Activated CD8-positive, alpha-beta memory T cell treated with anti-CD3 and anti-CD28 coated beads, Interleukin-2, amount 50 U/mL, for 24 hours (primary cell): ENCODE results near the gene STEAP1.

Source experiments
- DNase-seq: peaks from one replicate; pipeline ENCODE4 v3.0.0-alpha.2; 2020; ENCODE audit errors: extremely low read depth

STEAP1 gene

DNA sequence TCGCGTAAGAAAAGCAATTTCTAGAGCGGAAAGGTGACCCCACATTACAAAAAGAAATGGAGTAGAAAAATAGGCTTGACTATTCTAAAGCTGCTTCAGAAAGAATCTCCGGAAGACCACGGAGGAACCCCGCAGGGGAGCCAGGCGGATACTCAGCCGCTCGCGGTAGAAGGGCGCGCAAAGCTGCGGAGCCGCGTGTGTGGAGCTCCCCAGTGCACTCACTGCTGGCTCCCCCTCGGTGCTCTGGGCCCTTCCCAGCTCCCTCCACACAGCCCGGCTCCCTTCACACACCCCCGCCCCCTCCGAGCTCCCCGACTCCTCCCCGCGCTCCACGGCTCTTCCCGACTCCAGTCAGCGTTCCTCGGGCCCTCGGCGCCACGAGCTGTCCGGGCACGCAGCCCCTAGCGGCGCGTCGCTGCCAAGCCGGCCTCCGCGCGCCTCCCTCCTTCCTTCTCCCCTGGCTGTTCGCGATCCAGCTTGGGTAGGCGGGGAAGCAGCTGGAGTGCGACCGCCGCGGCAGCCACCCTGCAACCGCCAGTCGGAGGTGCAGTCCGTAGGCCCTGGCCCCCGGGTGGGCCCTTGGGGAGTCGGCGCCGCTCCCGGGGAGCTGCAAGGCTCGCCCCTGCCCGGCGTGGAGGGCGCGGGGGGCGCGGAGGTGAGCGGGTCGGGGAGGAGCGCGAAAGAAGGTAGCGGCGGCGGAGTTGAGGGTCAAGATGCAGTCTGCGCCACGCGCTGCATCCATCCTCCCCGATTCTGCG is 57.3 kb downstream of the STEAP1 start, which contains the start of gene STEAP2:
STEAP2 (plus strand) TSS at position 350 of the 758 bp plus-strand sequence. CDS start 13,343 bp downstream, outside the sequence.
- no peak for DNase-seq

DNA sequence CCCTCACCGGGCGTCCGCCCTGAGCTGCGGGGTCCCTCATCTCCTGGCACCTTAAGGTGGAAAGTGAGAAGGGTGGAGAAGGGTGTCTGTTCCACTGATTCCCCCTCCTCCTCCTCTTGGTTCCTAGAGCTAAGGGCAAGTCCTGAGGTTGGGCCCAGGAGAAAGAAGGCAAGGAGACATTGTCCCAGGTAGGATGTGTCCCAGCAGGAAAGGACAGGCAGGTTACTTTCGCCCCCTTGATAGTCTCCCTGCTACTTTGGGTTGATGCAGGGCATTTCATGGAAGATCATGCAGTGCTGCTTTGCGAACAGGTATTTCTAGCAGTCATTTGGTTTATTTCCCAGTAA is 57.9 kb downstream of the STEAP1 start:
- DNase-seq: no peak

DNA sequence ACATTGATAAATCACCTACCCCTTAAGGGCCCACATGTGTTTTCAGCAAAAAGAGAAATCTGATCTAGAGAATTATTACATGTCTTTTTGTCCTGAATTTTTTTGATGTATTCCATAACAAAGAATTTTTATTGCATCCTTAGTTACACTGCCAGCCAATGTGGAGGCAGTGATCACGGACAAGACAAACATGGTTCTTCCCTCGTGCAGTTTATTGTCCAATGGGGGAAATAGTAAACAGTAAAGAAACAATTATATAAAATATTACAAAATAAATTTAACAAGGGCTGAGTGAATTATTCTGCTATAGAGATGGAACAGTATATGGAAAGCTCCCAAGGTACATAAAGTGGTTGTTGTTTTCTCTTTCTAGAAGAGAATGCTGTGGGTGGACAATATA is 59.3 kb downstream of the STEAP1 start:
- DNase-seq: no peak
